Activated gamma-delta T cell (primary cell): ENCODE measurements around the gene MCTP2.

Experiments used
- DNase-seq: peaks from one replicate; lab custom pipeline; 2025; lab: John Stamatoyannopoulos, UW
- total RNA-seq, 2 donors: gene quantifications; one replicate each; lab custom pipeline; 2026; lab: John Stamatoyannopoulos, UW

The MCTP2 gene
- total RNA-seq: 47.0 to 75.6 reads per million in 2 donors

- DNase-seq: peak; percentile 87
Measured at GRCh38 chr15:94230883-94231722, at the start of gene MCTP2. Gene MCTP2, plus strand, starts transcription at chr15:94231561. Its CDS starts 66,705 bp downstream, at chr15:94298266.

- DNase-seq: no peak
Measured at GRCh38 chr15:94182883-94183282, 48.5 kb upstream of the MCTP2 start.

- no peak for DNase-seq
Measured at GRCh38 chr15:94185547-94186236, 45.7 kb upstream of the MCTP2 start.

- no peak for DNase-seq
Measured at GRCh38 chr15:94186770-94187331, 44.5 kb upstream of the MCTP2 start.

- no peak for DNase-seq
Measured at GRCh38 chr15:94193906-94194305, 37.5 kb upstream of the MCTP2 start.

- no peak for DNase-seq
Measured at GRCh38 chr15:94196531-94196930, 34.8 kb upstream of the MCTP2 start.

- DNase-seq: no peak
Measured at GRCh38 chr15:94198633-94199032, 32.7 kb upstream of the MCTP2 start.

GRCh38 chr15:94199725-94200124 lies 31.6 kb upstream of the MCTP2 start:
- no peak for DNase-seq

- DNase-seq: no peak
Measured at GRCh38 chr15:94203306-94203705, 28.1 kb upstream of the MCTP2 start.

GRCh38 chr15:94205366-94205765 lies 26.0 kb upstream of the MCTP2 start:
- DNase-seq: no peak

GRCh38 chr15:94206463-94207167 lies 24.7 kb upstream of the MCTP2 start:
- DNase-seq: no peak

GRCh38 chr15:94212291-94212690 lies 19.1 kb upstream of the MCTP2 start:
- DNase-seq: no peak

GRCh38 chr15:94225616-94226015 lies 5.7 kb upstream of the MCTP2 start:
- no peak for DNase-seq

- no peak for DNase-seq
Measured at GRCh38 chr15:94228611-94229010, 2.8 kb upstream of the MCTP2 start.

GRCh38 chr15:94229591-94230369 lies 1.6 kb upstream of the MCTP2 start:
- DNase-seq: no peak

GRCh38 chr15:94230431-94230882 lies 904 bp upstream of the MCTP2 start:
- no peak for DNase-seq

- DNase-seq: no peak
Measured at GRCh38 chr15:94231723-94232468, 535 bp downstream of the MCTP2 start.

- no peak for DNase-seq
Measured at GRCh38 chr15:94233441-94233840, 2.1 kb downstream of the MCTP2 start.

- no peak for DNase-seq
Measured at GRCh38 chr15:94234300-94234699, 2.9 kb downstream of the MCTP2 start.

- no peak for DNase-seq
Measured at GRCh38 chr15:94235041-94235440, 3.7 kb downstream of the MCTP2 start.

GRCh38 chr15:94235646-94236045 lies 4.3 kb downstream of the MCTP2 start:
- DNase-seq: no peak
